Rectal smooth muscle tissue (tissue), 1 donor: ENCODE measurements around the gene DYNC1LI1.

Experiments used
- H3K27ac ChIP-seq: one replicate; pipeline ENCODE4 v1.7.0; 2013; ENCODE audit warnings: low read depth, low read length, inconsistent platforms
- H3K27me3 ChIP-seq: one replicate; pipeline ENCODE4 v1.7.0; 2013; ENCODE audit warnings: low read length; ENCODE audit not compliant: control insufficient read depth, insufficient read depth
- H3K36me3 ChIP-seq: one replicate; pipeline ENCODE4 v1.7.0; 2013; ENCODE audit warnings: low read length; ENCODE audit not compliant: control insufficient read depth, insufficient read depth
- H3K4me1 ChIP-seq: one replicate; pipeline ENCODE4 v1.7.0; 2013; ENCODE audit warnings: low read length; ENCODE audit not compliant: control insufficient read depth, insufficient read depth
- H3K4me3 ChIP-seq: one replicate; pipeline ENCODE4 v1.7.0; 2013; ENCODE audit warnings: low read length
- H3K9ac ChIP-seq: one replicate; pipeline ENCODE4 v1.7.0; 2013; ENCODE audit warnings: low read length

DYNC1LI1 gene

GRCh38 chr3:32495085-32495484, 75.6 kb downstream of the DYNC1LI1 start:
- no peak overlapping the region for H3K9ac ChIP-seq
- no peaks in the 10 kb centered on the region for H3K4me1 ChIP-seq
- H3K27me3 ChIP-seq = no peaks in the 10 kb centered on the region
- no peak overlapping the region for H3K4me3 ChIP-seq
- no peak overlapping the region for H3K27ac ChIP-seq
- H3K36me3 ChIP-seq = no peaks in the 10 kb centered on the region

GRCh38 chr3:32493437-32494414, 76.9 kb downstream of the DYNC1LI1 start:
- H3K9ac ChIP-seq = no peak overlapping the region
- H3K27me3 ChIP-seq = no peaks in the 10 kb centered on the region
- H3K27ac ChIP-seq = no peak overlapping the region
- no peaks in the 10 kb centered on the region for H3K4me1 ChIP-seq
- H3K36me3 ChIP-seq = no peaks in the 10 kb centered on the region
- H3K4me3 ChIP-seq = no peak overlapping the region

GRCh38 chr3:32492684-32493436, 77.8 kb downstream of the DYNC1LI1 start:
- no peaks in the 10 kb centered on the region for H3K36me3 ChIP-seq
- H3K4me3 ChIP-seq = no peak overlapping the region
- no peak overlapping the region for H3K9ac ChIP-seq
- no peaks in the 10 kb centered on the region for H3K4me1 ChIP-seq
- H3K27ac ChIP-seq = no peak overlapping the region
- no peaks in the 10 kb centered on the region for H3K27me3 ChIP-seq

DNA sequence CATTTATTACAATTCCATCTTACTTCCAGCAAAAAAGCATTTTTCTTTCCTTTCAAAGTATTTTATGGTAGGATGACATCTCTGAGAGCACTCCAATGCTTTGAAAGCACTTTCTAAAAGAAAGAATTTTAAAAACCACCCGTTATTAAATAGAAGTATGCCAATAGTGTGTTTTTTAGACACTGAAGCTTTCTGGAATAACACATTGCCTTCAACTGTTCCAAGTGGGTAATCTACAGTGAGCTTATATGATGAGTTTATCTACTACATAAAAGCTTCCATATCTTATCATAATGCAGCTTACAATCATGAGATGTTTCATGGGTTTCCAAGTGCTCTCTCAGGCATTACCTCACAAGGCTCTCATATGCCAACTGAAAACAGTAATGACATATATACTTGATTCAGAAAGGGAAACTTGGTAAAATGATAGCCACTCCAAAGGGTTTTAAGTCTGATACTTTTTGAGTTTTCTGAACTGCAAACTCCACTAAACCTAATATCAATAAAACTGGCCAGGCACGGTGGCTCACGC, 82.1 kb downstream of the DYNC1LI1 start:
- Histone ChIP-seq H3K4me3 (no peak overlapping the region), H3K27ac (no peak overlapping the region), H3K4me1 (no peaks in the 10 kb centered on the region), H3K27me3 (no peaks in the 10 kb centered on the region), H3K9ac (no peak overlapping the region), H3K36me3 (peaks cover 11% of the 10 kb centered on the region)

- no peak overlapping the region for H3K4me3 ChIP-seq
- no peaks in the 10 kb centered on the region for H3K27me3 ChIP-seq
- no peak overlapping the region for H3K27ac ChIP-seq
- H3K36me3 ChIP-seq = peaks cover 11% of the 10 kb centered on the region
- no peak overlapping the region for H3K9ac ChIP-seq
- no peaks in the 10 kb centered on the region for H3K4me1 ChIP-seq
Measured at GRCh38 chr3:32487781-32488473, 82.7 kb downstream of the DYNC1LI1 start.

GRCh38 chr3:32484436-32484835, 86.2 kb downstream of the DYNC1LI1 start:
- Histone ChIP-seq H3K4me1 (no peaks in the 10 kb centered on the region), H3K27ac (no peak overlapping the region), H3K9ac (no peak overlapping the region), H3K36me3 (peaks cover 11% of the 10 kb centered on the region), H3K4me3 (no peak overlapping the region), H3K27me3 (no peaks in the 10 kb centered on the region)

GRCh38 chr3:32483772-32484171, 86.9 kb downstream of the DYNC1LI1 start:
- Histone ChIP-seq H3K4me3 (no peak overlapping the region), H3K36me3 (peaks cover 11% of the 10 kb centered on the region), H3K4me1 (no peaks in the 10 kb centered on the region), H3K9ac (no peak overlapping the region), H3K27ac (no peak overlapping the region), H3K27me3 (no peaks in the 10 kb centered on the region)

DNA sequence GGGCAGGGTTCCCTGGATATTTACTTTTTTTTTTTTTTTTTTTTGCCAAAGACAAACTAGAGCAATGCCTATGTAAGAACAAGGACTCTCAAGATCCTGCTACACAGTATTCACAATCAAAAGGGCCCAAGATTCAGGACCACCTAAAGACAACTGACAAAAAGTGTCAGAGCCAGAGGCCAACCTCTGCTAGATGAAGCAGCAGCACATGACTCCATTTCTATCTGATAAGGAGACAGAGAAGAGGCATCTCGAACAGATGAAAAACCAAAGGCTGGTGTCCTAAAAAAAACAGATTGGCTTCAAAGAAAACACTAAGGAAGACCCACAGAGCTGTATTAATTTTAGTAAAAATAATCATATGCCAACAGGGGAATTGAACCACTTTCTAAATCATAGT, 88.0 kb downstream of the DYNC1LI1 start:
- Histone ChIP-seq H3K27ac (no peak overlapping the region), H3K4me1 (no peaks in the 10 kb centered on the region), H3K4me3 (no peak overlapping the region), H3K36me3 (peaks cover 11% of the 10 kb centered on the region), H3K27me3 (no peaks in the 10 kb centered on the region), H3K9ac (no peak overlapping the region)

DNA sequence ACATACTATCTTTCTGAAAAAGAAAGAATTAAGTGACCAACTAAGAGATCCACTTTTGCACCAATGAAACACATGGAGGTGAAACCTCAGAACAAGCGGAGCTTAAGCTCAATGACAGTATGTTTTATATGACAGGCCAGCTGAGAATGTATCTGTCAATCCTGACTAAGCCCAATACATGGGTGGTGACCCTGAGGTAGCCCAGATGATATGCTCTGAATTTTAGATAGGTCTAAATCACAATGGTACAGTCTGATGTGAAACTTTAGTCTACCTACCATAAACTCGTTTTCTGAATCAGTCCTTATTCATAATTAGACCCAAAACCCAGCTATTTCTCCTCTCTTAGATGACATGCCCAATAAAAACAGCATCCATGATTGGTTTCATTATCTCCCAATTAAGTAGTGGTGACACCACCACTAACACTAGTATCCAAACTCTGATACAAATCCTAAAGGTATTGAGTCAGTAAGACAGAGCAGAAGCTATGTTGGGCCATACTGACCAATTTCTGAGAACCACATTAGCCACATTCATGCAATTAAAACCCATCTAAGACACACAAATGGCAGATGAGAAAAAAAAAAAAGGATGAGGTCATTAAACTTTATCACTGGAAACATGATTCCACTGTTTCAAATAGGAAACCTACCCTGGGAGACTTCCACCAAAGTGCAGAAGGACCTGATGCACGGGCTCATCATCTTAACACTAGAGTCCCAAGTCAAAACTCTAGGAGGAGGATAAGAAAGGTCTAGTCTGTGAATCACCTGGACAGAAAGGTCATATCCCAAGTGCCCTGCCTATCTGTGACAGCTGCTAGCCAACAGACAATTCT, 88.6 kb downstream of the DYNC1LI1 start:
- peaks cover 6% of the 10 kb centered on the region for H3K36me3 ChIP-seq
- no peaks in the 10 kb centered on the region for H3K27me3 ChIP-seq
- no peaks in the 10 kb centered on the region for H3K4me1 ChIP-seq
- no peak overlapping the region for H3K27ac ChIP-seq
- no peak overlapping the region for H3K9ac ChIP-seq
- no peak overlapping the region for H3K4me3 ChIP-seq

DNA sequence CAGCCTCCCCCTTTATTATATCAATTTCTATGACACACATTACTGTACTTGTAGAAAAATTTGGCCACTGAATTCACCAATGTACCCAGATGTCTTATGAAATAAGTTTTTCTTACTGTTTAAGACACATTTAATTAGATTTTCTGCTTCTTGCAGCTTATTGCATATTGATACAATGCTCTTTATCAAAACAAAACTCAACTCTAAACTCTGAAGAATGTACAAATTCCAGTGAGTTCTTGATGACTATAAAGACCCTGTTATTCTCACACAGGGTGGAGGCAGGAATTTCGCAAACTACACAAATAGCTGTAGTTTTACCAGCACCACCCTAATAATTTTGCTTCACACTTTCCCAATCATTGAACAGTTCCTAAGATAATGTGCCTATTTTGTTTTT, 90.1 kb downstream of the DYNC1LI1 start:
- no peaks in the 10 kb centered on the region for H3K27me3 ChIP-seq
- no peaks in the 10 kb centered on the region for H3K4me1 ChIP-seq
- no peak overlapping the region for H3K9ac ChIP-seq
- peaks cover 2% of the 10 kb centered on the region for H3K36me3 ChIP-seq
- H3K27ac ChIP-seq = no peak overlapping the region
- no peak overlapping the region for H3K4me3 ChIP-seq
